PFSK-1 (cell line): ENCODE data around the gene PCNT.

Experiments
- POLR2AphosphoS5 ChIP-seq: IDR thresholded peaks from 2 replicates; pipeline ENCODE4 v1.6.1; 2012; ENCODE audit warnings: low read depth, mild to moderate bottlenecking, control low read depth, low read length, moderate library complexity
- SIN3A ChIP-seq: IDR thresholded peaks from 2 replicates; pipeline ENCODE4 v1.6.1; 2012; ENCODE audit warnings: mild to moderate bottlenecking, low read length, moderate library complexity, borderline replicate concordance; ENCODE audit not compliant: insufficient read depth
- TAF1 ChIP-seq: IDR thresholded peaks from 2 replicates; pipeline ENCODE4 v1.6.1; 2012; ENCODE audit warnings: low read length, control low read depth, borderline replicate concordance; ENCODE audit not compliant: insufficient read depth
- TF ChIP-seq, protein P1 (sequence below), 2 experiments: IDR thresholded peaks; 2 replicates each; pipeline versions ENCODE4 v1.6.1 to v1.8.0; 2011 to 2012; ENCODE audit warnings: low read depth in 2 of 2, low read length in 2 of 2, control low read depth in 1 of 2, inconsistent platforms in 1 of 2, mild to moderate bottlenecking in 1 of 2, moderate library complexity in 1 of 2; ENCODE audit not compliant: insufficient read depth in 1 of 2

- TF ChIP-seq TAF1 (no peak), POLR2AphosphoS5 (no peak), SIN3A (no peak)
- TF ChIP-seq, protein P1, sequence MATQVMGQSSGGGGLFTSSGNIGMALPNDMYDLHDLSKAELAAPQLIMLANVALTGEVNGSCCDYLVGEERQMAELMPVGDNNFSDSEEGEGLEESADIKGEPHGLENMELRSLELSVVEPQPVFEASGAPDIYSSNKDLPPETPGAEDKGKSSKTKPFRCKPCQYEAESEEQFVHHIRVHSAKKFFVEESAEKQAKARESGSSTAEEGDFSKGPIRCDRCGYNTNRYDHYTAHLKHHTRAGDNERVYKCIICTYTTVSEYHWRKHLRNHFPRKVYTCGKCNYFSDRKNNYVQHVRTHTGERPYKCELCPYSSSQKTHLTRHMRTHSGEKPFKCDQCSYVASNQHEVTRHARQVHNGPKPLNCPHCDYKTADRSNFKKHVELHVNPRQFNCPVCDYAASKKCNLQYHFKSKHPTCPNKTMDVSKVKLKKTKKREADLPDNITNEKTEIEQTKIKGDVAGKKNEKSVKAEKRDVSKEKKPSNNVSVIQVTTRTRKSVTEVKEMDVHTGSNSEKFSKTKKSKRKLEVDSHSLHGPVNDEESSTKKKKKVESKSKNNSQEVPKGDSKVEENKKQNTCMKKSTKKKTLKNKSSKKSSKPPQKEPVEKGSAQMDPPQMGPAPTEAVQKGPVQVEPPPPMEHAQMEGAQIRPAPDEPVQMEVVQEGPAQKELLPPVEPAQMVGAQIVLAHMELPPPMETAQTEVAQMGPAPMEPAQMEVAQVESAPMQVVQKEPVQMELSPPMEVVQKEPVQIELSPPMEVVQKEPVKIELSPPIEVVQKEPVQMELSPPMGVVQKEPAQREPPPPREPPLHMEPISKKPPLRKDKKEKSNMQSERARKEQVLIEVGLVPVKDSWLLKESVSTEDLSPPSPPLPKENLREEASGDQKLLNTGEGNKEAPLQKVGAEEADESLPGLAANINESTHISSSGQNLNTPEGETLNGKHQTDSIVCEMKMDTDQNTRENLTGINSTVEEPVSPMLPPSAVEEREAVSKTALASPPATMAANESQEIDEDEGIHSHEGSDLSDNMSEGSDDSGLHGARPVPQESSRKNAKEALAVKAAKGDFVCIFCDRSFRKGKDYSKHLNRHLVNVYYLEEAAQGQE (IDR thresholded peaks at IDR 0.05; ENCODE audit: insufficient read depth in 1 of 2, low read depth in 2 of 2, low read length in 2 of 2): no peak
Observed at GRCh38 chr21:46334351-46335140, 10.6 kb downstream of the PCNT start.
